Measurements from ENCODE around the gene ZFYVE16. TPM values are rescaled to one million over a fixed set of nuclear protein-coding genes. Genes with fewer than 3 reads are reported as not detected.
"Not testable (repeated sequence)": the region's sequence is repeated elsewhere in the genome, so short reads cannot be mapped to it uniquely, and the experiment has no call there.

ZFYVE16 gene
- polyA plus RNA-seq, 1 donor, result 75.3 TPM

GRCh38 chr5:80409367-80409966, 1.6 kb downstream of the ZFYVE16 start:
- no peak for DNase-seq (ENCODE audit: low read depth)

GRCh38 chr5:80411589-80412219, 3.8 kb downstream of the ZFYVE16 start:
- no peak for DNase-seq (ENCODE audit: low read depth)

- no peak for DNase-seq (ENCODE audit: low read depth)
Observed at GRCh38 chr5:80414113-80414512, 6.2 kb downstream of the ZFYVE16 start.

GRCh38 chr5:80417973-80418372, 10.1 kb downstream of the ZFYVE16 start:
- no peak for DNase-seq (ENCODE audit: low read depth)

GRCh38 chr5:80424365-80424764, 16.5 kb downstream of the ZFYVE16 start:
- not testable (repeated sequence) for DNase-seq (ENCODE audit: low read depth)

GRCh38 chr5:80435476-80435875, 27.6 kb downstream of the ZFYVE16 start:
- no peak for DNase-seq (ENCODE audit: low read depth)

GRCh38 chr5:80437326-80437725, 29.5 kb downstream of the ZFYVE16 start:
- DNase-seq (ENCODE audit: low read depth), result no peak

- no peak for DNase-seq (ENCODE audit: low read depth)
Observed at GRCh38 chr5:80438739-80439138, 30.9 kb downstream of the ZFYVE16 start.

GRCh38 chr5:80439213-80439612, 31.3 kb downstream of the ZFYVE16 start:
- no peak for DNase-seq (ENCODE audit: low read depth)

- DNase-seq (ENCODE audit: low read depth), result no peak
Observed at GRCh38 chr5:80442742-80443141, 34.9 kb downstream of the ZFYVE16 start.

GRCh38 chr5:80453366-80453765, 45.5 kb downstream of the ZFYVE16 start:
- DNase-seq (ENCODE audit: low read depth), result no peak

GRCh38 chr5:80463269-80463668, 55.4 kb downstream of the ZFYVE16 start:
- DNase-seq (ENCODE audit: low read depth), result no peak

- DNase-seq (ENCODE audit: low read depth), result no peak
Observed at GRCh38 chr5:80466669-80467485, 59.0 kb downstream of the ZFYVE16 start.

- no peak for DNase-seq (ENCODE audit: low read depth)
Observed at GRCh38 chr5:80468131-80468530, 60.3 kb downstream of the ZFYVE16 start.

GRCh38 chr5:80470631-80471030, 62.8 kb downstream of the ZFYVE16 start:
- not testable (repeated sequence) for DNase-seq (ENCODE audit: low read depth)

GRCh38 chr5:80474929-80475328, 67.1 kb downstream of the ZFYVE16 start:
- no peak for DNase-seq (ENCODE audit: low read depth)

- DNase-seq (ENCODE audit: low read depth), result no peak
Observed at GRCh38 chr5:80479713-80480112, 71.8 kb downstream of the ZFYVE16 start.

- no peak for DNase-seq (ENCODE audit: low read depth)
Observed at GRCh38 chr5:80480354-80480753, 72.5 kb downstream of the ZFYVE16 start.

- no peak for DNase-seq (ENCODE audit: low read depth)
Observed at GRCh38 chr5:80481019-80481893, 73.4 kb downstream of the ZFYVE16 start.

GRCh38 chr5:80482578-80482977, 74.7 kb downstream of the ZFYVE16 start:
- DNase-seq (ENCODE audit: low read depth), result no peak

GRCh38 chr5:80483636-80484232, 75.9 kb downstream of the ZFYVE16 start:
- no peak for DNase-seq (ENCODE audit: low read depth)
